HEK293 (cell line): Measurements from ENCODE around the gene GNG3.

ENCODE experiments used
- CTCF ChIP-seq: fragments of 450-650 bp; formaldehyde crosslinking; IDR thresholded peaks from 2 replicates; pipeline ENCODE4 v1.5.1; 2016; ENCODE audit warnings: missing biosample characterization, missing genetic modification characterization
- KLF1 ChIP-seq: fragments of 450-650 bp; formaldehyde crosslinking; IDR thresholded peaks from 2 replicates; pipeline ENCODE4 v1.5.1; 2016; ENCODE audit warnings: missing biosample characterization, missing genetic modification characterization
- KLF16 ChIP-seq: fragments of 450-650 bp; formaldehyde crosslinking; IDR thresholded peaks from 2 replicates; pipeline ENCODE4 v1.5.1; 2017; ENCODE audit warnings: missing biosample characterization, missing genetic modification characterization
- MZF1 ChIP-seq: fragments of 450-650 bp; formaldehyde crosslinking; IDR thresholded peaks from 2 replicates; pipeline ENCODE4 v1.5.1; 2017; ENCODE audit warnings: missing biosample characterization, missing genetic modification characterization, borderline replicate concordance
- REST ChIP-seq: fragments of 450-650 bp; formaldehyde crosslinking; IDR thresholded peaks from 2 replicates; pipeline ENCODE4 v1.5.1; 2016; ENCODE audit warnings: missing biosample characterization, missing genetic modification characterization
- SETDB1 ChIP-seq: IDR thresholded peaks from one replicate; pipeline ENCODE4 v1.6.1; 2017; ENCODE audit warnings: mild to moderate bottlenecking, low read length, moderate library complexity, mixed read lengths; ENCODE audit not compliant: insufficient read length
- SP2 ChIP-seq: fragments of 450-650 bp; formaldehyde crosslinking; IDR thresholded peaks from 2 replicates; pipeline ENCODE4 v1.5.1; 2016; ENCODE audit warnings: missing biosample characterization, missing genetic modification characterization
- ZFP41 ChIP-seq: fragments of 450-650 bp; formaldehyde crosslinking; IDR thresholded peaks from 2 replicates; pipeline ENCODE4 v1.5.1; 2016; ENCODE audit warnings: missing biosample characterization, missing genetic modification characterization, borderline replicate concordance
- ZNF37A ChIP-seq: fragments of 450-650 bp; IDR thresholded peaks from 2 replicates; pipeline ENCODE4 v1.5.1; 2018; ENCODE audit warnings: missing biosample characterization, missing genetic modification characterization
- ZNF704 ChIP-seq: fragments of 450-650 bp; formaldehyde crosslinking; IDR thresholded peaks from 2 replicates; pipeline ENCODE4 v1.5.1; 2016; ENCODE audit warnings: missing biosample characterization, missing genetic modification characterization
- ZNF76 ChIP-seq: fragments of 450-650 bp; formaldehyde crosslinking; IDR thresholded peaks from 2 replicates; pipeline ENCODE4; 2016; ENCODE audit warnings: low read depth, missing biosample characterization, missing genetic modification characterization, borderline replicate concordance
- ZSCAN4 ChIP-seq: fragments of 450-650 bp; formaldehyde crosslinking; IDR thresholded peaks from 2 replicates; pipeline ENCODE4 v1.5.1; 2017; ENCODE audit warnings: missing biosample characterization, missing genetic modification characterization

- TF ChIP-seq CTCF (tag by site-specific recombination) (0 out of 2 replicates have a peak, but pooled peaks have one; percentile 8), ZFP41 (no peak), REST (no peak), SETDB1 (no peak), MZF1 (tag by site-specific recombination) (no peak), ZNF37A (tag by site-specific recombination) (no peak), ZSCAN4 (tag by site-specific recombination) (no peak), KLF1 (tag by site-specific recombination) (no peak), ZNF76 (tag by site-specific recombination) (no peak), KLF16 (tag by site-specific recombination) (no peak), SP2 (tag by site-specific recombination) (no peak), ZNF704 (tag by site-specific recombination) (no peak)
Observed at GRCh38 chr11:62721994-62722393, 14.5 kb downstream of the GNG3 start.
